Measurements from ENCODE around the gene PBRM1. TPM values are rescaled to one million over a fixed set of nuclear protein-coding genes. Genes with fewer than 3 reads are reported as not detected.

The PBRM1 gene
- total RNA-seq, 4 donors from 2014 or later = 89.4 to 118 (median 114) TPM

DNA sequence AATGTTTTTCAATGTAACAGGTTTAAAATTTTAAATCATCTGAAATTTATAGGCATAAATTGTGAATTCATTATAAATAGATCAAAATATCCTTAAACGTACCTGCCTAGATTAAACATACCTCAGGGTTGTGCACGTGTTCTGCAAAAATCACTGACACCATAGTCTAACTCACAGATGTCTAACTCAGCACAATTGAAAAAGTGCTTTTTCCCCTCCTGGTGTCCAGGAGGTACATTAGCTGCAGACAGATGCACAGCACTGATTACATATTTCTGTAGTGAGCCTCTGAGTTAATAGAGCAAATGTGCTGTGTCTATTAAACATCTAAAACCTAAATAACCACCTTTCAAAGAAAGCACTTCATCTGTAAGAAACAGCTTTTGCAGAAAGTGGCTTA, 138.6 kb downstream of the PBRM1 start:
- TF ChIP-seq, protein P1, sequence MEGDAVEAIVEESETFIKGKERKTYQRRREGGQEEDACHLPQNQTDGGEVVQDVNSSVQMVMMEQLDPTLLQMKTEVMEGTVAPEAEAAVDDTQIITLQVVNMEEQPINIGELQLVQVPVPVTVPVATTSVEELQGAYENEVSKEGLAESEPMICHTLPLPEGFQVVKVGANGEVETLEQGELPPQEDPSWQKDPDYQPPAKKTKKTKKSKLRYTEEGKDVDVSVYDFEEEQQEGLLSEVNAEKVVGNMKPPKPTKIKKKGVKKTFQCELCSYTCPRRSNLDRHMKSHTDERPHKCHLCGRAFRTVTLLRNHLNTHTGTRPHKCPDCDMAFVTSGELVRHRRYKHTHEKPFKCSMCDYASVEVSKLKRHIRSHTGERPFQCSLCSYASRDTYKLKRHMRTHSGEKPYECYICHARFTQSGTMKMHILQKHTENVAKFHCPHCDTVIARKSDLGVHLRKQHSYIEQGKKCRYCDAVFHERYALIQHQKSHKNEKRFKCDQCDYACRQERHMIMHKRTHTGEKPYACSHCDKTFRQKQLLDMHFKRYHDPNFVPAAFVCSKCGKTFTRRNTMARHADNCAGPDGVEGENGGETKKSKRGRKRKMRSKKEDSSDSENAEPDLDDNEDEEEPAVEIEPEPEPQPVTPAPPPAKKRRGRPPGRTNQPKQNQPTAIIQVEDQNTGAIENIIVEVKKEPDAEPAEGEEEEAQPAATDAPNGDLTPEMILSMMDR (IDR thresholded peaks at IDR 0.05) = no peak
- no peak for ATAC-seq (ENCODE audit: low FRiP score)
- no peak for DNase-seq (ENCODE audit: low spot score)

DNA sequence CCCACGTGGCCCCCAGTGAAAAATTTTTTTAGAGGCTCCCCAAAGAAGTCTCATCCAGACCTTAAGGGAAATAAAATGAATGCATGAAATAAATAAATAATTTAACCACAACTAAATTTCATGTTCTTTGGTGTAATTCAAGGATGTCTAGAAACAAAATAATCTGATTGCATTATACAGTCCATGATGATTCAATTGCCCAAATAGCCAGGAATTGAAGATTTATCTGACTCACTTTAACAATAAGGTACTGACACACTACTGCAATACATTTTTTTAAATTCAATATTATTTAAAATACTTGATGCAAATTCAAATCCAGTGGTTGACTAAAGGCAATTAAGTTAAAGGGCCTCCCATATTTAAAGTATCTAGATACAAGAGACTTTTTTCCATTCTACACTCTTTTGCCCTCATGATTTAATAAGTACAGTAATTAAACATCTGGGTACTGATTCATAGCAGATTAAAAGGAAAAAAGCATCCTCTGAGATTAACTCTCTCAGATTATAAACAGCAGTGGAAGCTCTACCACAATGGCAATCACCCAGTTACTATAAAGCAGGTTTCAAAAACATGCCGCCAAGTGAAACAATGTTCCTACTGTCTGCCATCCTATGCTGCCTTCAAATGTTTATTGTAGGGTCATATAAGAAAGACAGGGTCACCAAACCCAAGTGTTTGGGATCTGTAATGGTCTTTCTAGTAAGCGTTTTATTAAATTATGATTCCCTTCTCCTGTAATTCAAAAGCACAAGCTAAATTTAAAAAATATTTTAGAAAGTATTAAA, 139.4 kb downstream of the PBRM1 start:
- DNase-seq (ENCODE audit: low spot score) (no peak), ATAC-seq (ENCODE audit: low FRiP score) (no peak)
- TF ChIP-seq, protein P1 (IDR thresholded peaks at IDR 0.05) = no peak

DNA sequence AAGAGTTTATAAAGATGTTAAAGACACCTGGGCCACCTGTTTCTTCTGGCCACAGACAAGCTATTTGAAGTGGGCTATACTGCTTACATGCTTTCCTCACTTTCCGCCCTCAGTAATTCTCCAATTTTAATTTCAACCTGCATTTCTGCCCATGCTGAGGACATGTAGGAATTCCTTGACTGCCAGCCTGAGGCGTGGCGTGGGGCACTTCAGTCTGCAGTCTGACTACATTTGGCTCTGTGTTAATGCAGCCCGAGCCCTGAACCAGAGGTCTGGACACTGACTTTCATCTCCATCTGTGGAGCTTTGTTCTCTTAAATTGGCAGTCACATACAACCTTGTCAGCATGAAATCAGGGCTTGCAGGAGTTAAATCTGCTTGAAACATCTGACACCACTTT, 140.8 kb downstream of the PBRM1 start:
- TF ChIP-seq, protein P1 (IDR thresholded peaks at IDR 0.05) = no peak
- no peak for ATAC-seq (ENCODE audit: low FRiP score)
- DNase-seq (ENCODE audit: low spot score) = no peak

DNA sequence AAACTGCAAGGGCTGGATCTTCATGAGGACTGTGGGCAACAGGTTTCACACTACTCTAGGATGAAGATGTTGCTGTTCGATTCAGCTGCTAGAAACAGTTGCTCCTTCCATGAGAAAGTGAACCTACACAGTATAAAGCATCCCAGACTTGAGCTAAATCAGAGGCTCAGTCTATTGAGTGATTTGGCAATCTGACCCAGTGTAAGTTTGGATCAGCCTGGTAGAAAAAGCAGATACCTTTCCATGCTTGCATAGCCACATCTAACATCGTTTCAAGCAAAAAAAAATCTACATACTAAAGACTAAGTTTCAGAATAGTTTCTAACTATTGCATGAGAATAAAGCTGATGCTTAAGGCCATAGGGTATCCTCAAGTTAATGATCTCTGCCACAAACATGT, 144.7 kb downstream of the PBRM1 start:
- DNase-seq (ENCODE audit: low spot score) (no peak), ATAC-seq (ENCODE audit: low FRiP score) (no peak)
- TF ChIP-seq, protein P1 (IDR thresholded peaks at IDR 0.05) = no peak

DNA sequence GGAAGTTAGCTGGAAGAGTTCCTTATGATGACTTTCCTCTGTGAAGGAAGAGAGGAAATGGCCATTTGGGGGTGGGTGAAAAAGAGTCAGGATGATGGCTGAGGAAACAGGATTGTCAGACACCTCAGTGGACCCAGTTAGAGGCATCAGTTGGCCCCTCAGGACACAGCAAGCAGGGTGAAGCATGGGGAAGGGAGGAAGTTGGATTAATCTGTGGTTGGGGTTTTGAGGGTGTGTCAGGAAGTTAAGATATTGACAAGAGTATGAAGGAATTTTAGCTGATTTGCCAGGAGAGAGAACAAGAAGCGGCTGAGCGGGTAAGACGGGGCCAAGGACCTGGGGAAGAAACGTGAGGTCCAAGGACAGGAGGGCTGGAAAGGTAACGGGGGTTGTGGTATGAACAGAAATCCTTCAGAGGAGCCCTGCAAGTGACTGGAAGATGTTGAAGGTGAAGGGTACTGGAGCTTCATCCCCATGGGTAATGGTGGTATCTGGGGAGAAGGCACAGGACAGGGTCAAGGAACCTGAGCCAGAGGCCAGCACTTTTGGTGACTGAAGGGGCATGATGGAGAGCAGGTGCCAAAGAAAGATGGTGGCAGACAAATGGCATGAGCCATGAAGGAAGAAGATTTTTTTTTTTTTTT, 146.6 kb downstream of the PBRM1 start:
- no peak for DNase-seq (ENCODE audit: low spot score)
- ATAC-seq (ENCODE audit: low FRiP score) = no peak
- TF ChIP-seq, protein P1 (IDR thresholded peaks at IDR 0.05) = no peak

DNA sequence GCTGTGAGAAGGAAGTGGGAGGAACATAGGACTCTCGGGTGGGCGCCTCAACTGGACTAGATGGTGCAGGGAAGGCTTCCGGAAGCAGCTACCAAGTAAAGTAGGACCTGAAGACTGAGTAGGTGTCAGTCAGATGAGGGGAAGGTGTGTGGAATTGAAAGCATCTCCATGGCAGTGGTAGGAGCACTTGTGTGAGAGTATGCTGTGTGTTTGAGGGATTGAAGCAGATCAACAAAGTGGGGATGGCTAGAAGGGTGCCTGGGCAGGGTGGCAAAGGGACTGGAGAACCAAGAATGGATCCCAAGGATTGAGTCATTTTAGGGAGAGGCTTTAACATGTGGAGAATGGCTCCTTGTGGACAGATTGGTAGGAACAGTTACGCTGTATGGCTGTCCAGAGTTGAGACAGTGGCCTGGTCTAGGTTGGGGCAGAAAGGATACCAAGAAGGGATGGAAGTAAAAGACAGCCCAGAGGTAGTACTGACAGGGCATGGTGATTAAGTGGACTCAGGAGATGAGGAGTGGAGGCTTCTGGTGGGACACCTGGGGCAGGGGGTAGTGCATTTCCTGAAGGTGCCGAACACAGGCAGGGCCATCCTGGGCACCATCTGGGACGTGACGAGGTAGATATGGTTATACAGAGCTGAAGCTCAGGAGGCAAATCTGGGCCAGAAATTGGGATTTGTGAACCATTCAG, 147.8 kb downstream of the PBRM1 start:
- ATAC-seq (ENCODE audit: low FRiP score) = no peak
- TF ChIP-seq, protein P1 (IDR thresholded peaks at IDR 0.05) = no peak
- DNase-seq (ENCODE audit: low spot score) = no peak

Data from omental fat pad (tissue), 4 donors.